Epithelial cell of prostate (primary cell): ENCODE measurements around the gene CMPK2.
"Not testable (repeated sequence)": the region's sequence is repeated elsewhere in the genome, so short reads cannot be mapped to it uniquely, and the experiment has no call there.

Experiments
- DNase-seq: peaks from one replicate; pipeline ENCODE4 v3.0.0-alpha.2; 2011; ENCODE audit warnings: low read depth, low spot score
- H3K27ac ChIP-seq: fragments of 450-650 bp; 2 replicates; pipeline ENCODE4 v1.5.1; 2017; ENCODE audit warnings: mild to moderate bottlenecking

Gene CMPK2

GRCh38 chr2:6881046-6881445, 15.3 kb upstream of the CMPK2 start:
- no peak overlapping the region for H3K27ac ChIP-seq
- DNase-seq = no peak

GRCh38 chr2:6880200-6880733, 14.6 kb upstream of the CMPK2 start:
- DNase-seq = no peak
- no peak overlapping the region for H3K27ac ChIP-seq

- no peak for DNase-seq
- H3K27ac ChIP-seq = no peak overlapping the region
Observed at GRCh38 chr2:6879011-6879410, 13.3 kb upstream of the CMPK2 start.

GRCh38 chr2:6878549-6878948, 12.8 kb upstream of the CMPK2 start:
- DNase-seq = no peak
- no peak overlapping the region for H3K27ac ChIP-seq

GRCh38 chr2:6877402-6878304, 11.9 kb upstream of the CMPK2 start, which contains the start of gene RSAD2:
RSAD2 (plus strand) TSS chr2:6877777; CDS start chr2:6877801, 24 bp downstream.
- H3K27ac ChIP-seq = no peak within 1 kb of the TSS

GRCh38 chr2:6876309-6876708, 10.6 kb upstream of the CMPK2 start:
- H3K27ac ChIP-seq = no peak overlapping the region
- DNase-seq = no peak

More at GRCh38 chr2:6877402-6878304, 11.9 kb upstream of the CMPK2 start, which contains the start of gene RSAD2:
- DNase-seq = peak; percentile 77

- no peak for DNase-seq
- no peak overlapping the region for H3K27ac ChIP-seq
Observed at GRCh38 chr2:6874032-6874431, 8.3 kb upstream of the CMPK2 start.

- no peak for DNase-seq
- no peak overlapping the region for H3K27ac ChIP-seq
Observed at GRCh38 chr2:6872394-6872793, 6.7 kb upstream of the CMPK2 start.

GRCh38 chr2:6866982-6867381, 1.3 kb upstream of the CMPK2 start:
- no peak for DNase-seq
- H3K27ac ChIP-seq = no peak overlapping the region

GRCh38 chr2:6866275-6866671, 566 bp upstream of the CMPK2 start:
- no peak for DNase-seq
- no peak overlapping the region for H3K27ac ChIP-seq

- DNase-seq = no peak
- H3K27ac ChIP-seq = no peak overlapping the region
Observed at GRCh38 chr2:6864923-6865345, 773 bp downstream of the CMPK2 start.

- H3K27ac ChIP-seq = no peak overlapping the region
- no peak for DNase-seq
Observed at GRCh38 chr2:6864231-6864754, 1.4 kb downstream of the CMPK2 start.

GRCh38 chr2:6863792-6864191, 1.9 kb downstream of the CMPK2 start:
- H3K27ac ChIP-seq = no peak overlapping the region
- DNase-seq = no peak

GRCh38 chr2:6860296-6860695, 5.4 kb downstream of the CMPK2 start:
- no peak for DNase-seq
- H3K27ac ChIP-seq = no peak overlapping the region

GRCh38 chr2:6858466-6859027, 7.2 kb downstream of the CMPK2 start:
- not testable (repeated sequence) for DNase-seq, H3K27ac ChIP-seq

GRCh38 chr2:6856548-6856920, 9.2 kb downstream of the CMPK2 start:
- no peak overlapping the region for H3K27ac ChIP-seq
- DNase-seq = no peak

- H3K27ac ChIP-seq = no peak overlapping the region
- DNase-seq = peak; percentile 16
Observed at GRCh38 chr2:6855860-6856547, 9.7 kb downstream of the CMPK2 start.

- H3K27ac ChIP-seq = no peak overlapping the region
- DNase-seq = no peak
Observed at GRCh38 chr2:6854416-6854815, 11.3 kb downstream of the CMPK2 start.

GRCh38 chr2:6852195-6852594, 13.5 kb downstream of the CMPK2 start:
- no peak for DNase-seq
- no peak overlapping the region for H3K27ac ChIP-seq

- DNase-seq = no peak
Observed at GRCh38 chr2:6846967-6847681, 18.6 kb downstream of the CMPK2 start.

More at GRCh38 chr2:6846967-6847681, 18.6 kb downstream of the CMPK2 start:
- no peak overlapping the region for H3K27ac ChIP-seq
